ENCODE data around the gene ZNF487. TPM values are rescaled to one million over a fixed set of nuclear protein-coding genes. Genes with fewer than 3 reads are reported as not detected.
"Not testable (repeated sequence)": the region's sequence is repeated elsewhere in the genome, so short reads cannot be mapped to it uniquely, and the experiment has no call there.

The ZNF487 gene
- total and polyA plus RNA-seq, 2 experiments from 2014 or later, result 5.5 to 11.0 TPM

- not testable (repeated sequence) for H3K9ac ChIP-seq; H2AFZ ChIP-seq; H3K36me3 ChIP-seq (ENCODE audit: low read depth); H3K4me3 ChIP-seq; H3K4me2 ChIP-seq (ENCODE audit: unreplicated experiment); H3K79me2 ChIP-seq (ENCODE audit: insufficient read depth); H4K20me1 ChIP-seq (ENCODE audit: insufficient read depth); H3K4me1 ChIP-seq (ENCODE audit: insufficient read depth); H3K27ac ChIP-seq; H3K9me3 ChIP-seq (ENCODE audit: low read depth); H3K9me2 ChIP-seq (ENCODE audit: insufficient read depth); DNase-seq; H3K27me3 ChIP-seq (replicated peaks; ENCODE audit: insufficient read depth); H3F3A ChIP-seq (ENCODE audit: insufficient read depth)
- in situ Hi-C loops (cut with MboI), result loop anchor here (10.0 kb wide), 1 partner anchor 171 kb away; no protein-coding TSS in a partner anchor
- whole genome bisulfite sequencing, 2 experiments (ENCODE audit: low coverage in 1 of 2, low lambda C conversion rate in 2 of 2, missing lambda C conversion rate in 2 of 2), result 93 to 98% methylated on average over 15 to 24 of the region's 24 CpGs
These were observed 28.8 kb downstream of the ZNF487 start for GRCh38 chr10:43465736-43466120.

GRCh38 chr10:43471146-43471545 is 34.2 kb downstream of the ZNF487 start:
- Histone ChIP-seq H3K9ac (no peak overlapping the region), H3K9me2 (ENCODE audit: insufficient read depth) (no peaks in the 10 kb centered on the region), H3K36me3 (ENCODE audit: low read depth) (no peaks in the 10 kb centered on the region), H3K27me3 (replicated peaks; ENCODE audit: insufficient read depth) (no peaks in the 10 kb centered on the region), H3F3A (ENCODE audit: insufficient read depth) (no peaks in the 10 kb centered on the region), H3K4me1 (ENCODE audit: insufficient read depth) (no peaks in the 10 kb centered on the region), H3K9me3 (ENCODE audit: low read depth) (no peaks in the 10 kb centered on the region), H3K27ac (no peak overlapping the region), H4K20me1 (ENCODE audit: insufficient read depth) (no peaks in the 10 kb centered on the region), H2AFZ (no peak overlapping the region), H3K4me2 (ENCODE audit: unreplicated experiment) (no peak overlapping the region), H3K4me3 (no peak overlapping the region), H3K79me2 (ENCODE audit: insufficient read depth) (no peaks in the 10 kb centered on the region)
- WGBS, 2 experiments (ENCODE audit: low coverage in 1 of 2, low lambda C conversion rate in 2 of 2, missing lambda C conversion rate in 2 of 2), result 75 to 78% methylated on average over 14 of the region's 14 CpGs
- no peak for DNase-seq
- TF ChIP-seq EZH2 (IDR thresholded peaks at IDR 0.05; ENCODE audit: insufficient read depth, poor library complexity, severe bottlenecking) (no peak), EZH2phosphoT487 (IDR thresholded peaks at IDR 0.05; ENCODE audit: insufficient read depth, low read depth) (no peak)
- in situ Hi-C loops (cut with MboI), result no loop called here

DNA sequence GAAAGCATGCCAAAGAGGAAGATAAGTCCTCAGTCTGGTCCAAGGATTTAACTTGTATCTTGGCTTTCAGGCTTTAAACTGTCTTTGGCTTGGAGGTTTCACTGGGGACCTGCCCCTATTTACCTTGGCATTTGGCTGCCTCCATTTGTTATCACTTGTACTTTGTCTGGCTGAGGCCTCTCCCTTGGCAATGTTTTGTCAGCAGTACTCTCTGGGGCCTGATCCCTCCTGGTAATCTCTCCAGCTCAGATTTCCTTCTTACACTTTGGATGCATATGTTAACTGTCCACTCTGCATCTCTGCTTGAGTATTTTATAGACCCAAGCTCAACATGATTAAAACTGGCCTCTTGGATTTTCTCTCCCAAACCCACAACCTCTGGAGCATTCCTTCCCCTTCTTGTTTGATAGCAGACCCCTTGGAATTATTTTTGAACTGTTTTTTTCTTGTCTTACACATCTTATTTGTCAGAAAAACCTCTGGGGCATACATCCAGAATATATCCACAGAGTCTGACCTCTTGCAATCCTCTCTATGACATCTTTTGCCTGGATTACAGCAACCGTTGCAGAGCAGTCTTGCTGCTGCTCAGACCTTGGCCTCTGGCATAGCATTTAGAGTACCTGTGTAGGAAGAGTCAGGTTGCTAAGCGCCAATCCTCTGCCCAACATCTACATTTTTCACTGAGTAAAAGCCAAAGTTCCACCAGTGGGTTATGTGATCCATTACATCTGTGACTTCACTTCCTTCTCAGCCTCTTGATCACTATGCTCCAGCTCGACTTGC is 35.2 kb downstream of the ZNF487 start:
- TF ChIP-seq EZH2phosphoT487 (IDR thresholded peaks at IDR 0.05; ENCODE audit: insufficient read depth, low read depth) (no peak), EZH2 (IDR thresholded peaks at IDR 0.05; ENCODE audit: insufficient read depth, poor library complexity, severe bottlenecking) (no peak)
- DNase-seq, result no peak
- in situ Hi-C loops (cut with MboI), result no loop called here
- Histone ChIP-seq H3K79me2 (ENCODE audit: insufficient read depth) (no peaks in the 10 kb centered on the region), H3K9ac (no peak overlapping the region), H3F3A (ENCODE audit: insufficient read depth) (no peaks in the 10 kb centered on the region), H4K20me1 (ENCODE audit: insufficient read depth) (no peaks in the 10 kb centered on the region), H3K9me2 (ENCODE audit: insufficient read depth) (no peaks in the 10 kb centered on the region), H2AFZ (no peak overlapping the region), H3K4me1 (ENCODE audit: insufficient read depth) (no peaks in the 10 kb centered on the region), H3K27me3 (replicated peaks; ENCODE audit: insufficient read depth) (no peaks in the 10 kb centered on the region), H3K36me3 (ENCODE audit: low read depth) (no peaks in the 10 kb centered on the region), H3K4me3 (no peak overlapping the region), H3K4me2 (ENCODE audit: unreplicated experiment) (no peak overlapping the region), H3K9me3 (ENCODE audit: low read depth) (no peaks in the 10 kb centered on the region), H3K27ac (no peak overlapping the region)
- 64 to 69% methylated on average over 3 of the region's 3 CpGs for WGBS, 2 experiments (ENCODE audit: low coverage in 1 of 2, low lambda C conversion rate in 2 of 2, missing lambda C conversion rate in 2 of 2)

DNA sequence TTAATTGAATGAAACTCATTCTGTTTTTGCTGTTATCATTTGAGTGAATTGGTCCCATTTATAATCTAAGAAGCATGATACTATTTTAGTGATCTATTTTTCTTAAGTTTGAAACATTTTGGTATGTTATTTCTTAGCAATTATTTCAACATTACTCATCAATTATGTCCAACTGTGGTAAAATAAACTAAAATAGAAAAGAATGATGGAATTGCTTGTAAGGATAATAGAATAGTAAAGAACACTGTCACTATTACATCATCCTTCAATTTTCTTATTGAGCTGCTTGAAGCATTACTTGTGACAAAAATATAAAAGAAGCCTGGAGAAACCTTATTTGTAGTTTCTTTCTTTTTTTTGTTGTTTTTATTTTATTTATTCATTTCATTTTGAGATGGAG is 42.4 kb downstream of the ZNF487 start:
- H2AFZ ChIP-seq, result no peak overlapping the region
- no peak for TF ChIP-seq EZH2 (IDR thresholded peaks at IDR 0.05; ENCODE audit: insufficient read depth, poor library complexity, severe bottlenecking)
- TF ChIP-seq EZH2phosphoT487 (IDR thresholded peaks at IDR 0.05; ENCODE audit: insufficient read depth, low read depth), result no peak
- in situ Hi-C loops (cut with MboI), result no loop called here
- H3K27ac ChIP-seq, result no peak overlapping the region; the same call in 1 of the 2 replicates
- peaks cover 14% of the 10 kb centered on the region; the same call in 1 of the 2 replicates for H3K36me3 ChIP-seq (ENCODE audit: low read depth)
- H3K4me3 ChIP-seq, result no peak overlapping the region
- peak; percentile 45 for DNase-seq
- no peak overlapping the region for H3K9ac ChIP-seq
- H3K4me2 ChIP-seq (ENCODE audit: unreplicated experiment), result no peak overlapping the region
- no peaks in the 10 kb centered on the region; the same call in 1 of the 2 replicates for H3K4me1 ChIP-seq (ENCODE audit: insufficient read depth)
- peaks cover 7% of the 10 kb centered on the region; the same call in 1 of the 2 replicates for H3F3A ChIP-seq (ENCODE audit: insufficient read depth)
- H4K20me1 ChIP-seq (ENCODE audit: insufficient read depth), result no peaks in the 10 kb centered on the region
- H3K79me2 ChIP-seq (ENCODE audit: insufficient read depth), result no peaks in the 10 kb centered on the region
- no peaks in the 10 kb centered on the region for H3K9me2 ChIP-seq (ENCODE audit: insufficient read depth)
- no peaks in the 10 kb centered on the region for H3K9me3 ChIP-seq (ENCODE audit: low read depth)
- no peaks in the 10 kb centered on the region for H3K27me3 ChIP-seq (replicated peaks; ENCODE audit: insufficient read depth)

Data from GM23248 (cell line).